Measurements from ENCODE around the gene FADS3.

Gene FADS3

GRCh38 chr11:61921446-61921845 lies 30.1 kb upstream of the FADS3 start:
- no peak overlapping the region for H3K4me3 ChIP-seq (ENCODE audit: low read depth, low read length)
- no peaks in the 10 kb centered on the region for H3K36me3 ChIP-seq (replicated peaks)
- DNase-seq: no peak
- in situ Hi-C loops (cut with HindIII; ENCODE audit: low pct_ligation_motif_present, low sequenced_read_pairs): loop anchor here (25.0 kb wide), 1 partner anchor 191 kb away; the partner anchor contains the start of gene INCENP
- TF ChIP-seq CTCF (IDR thresholded peaks at IDR 0.05; ENCODE audit: low read depth, low read length, missing control alignments): no peak
- H3K27ac ChIP-seq: no peak overlapping the region
- peaks cover 19% of the 10 kb centered on the region for H3K27me3 ChIP-seq (replicated peaks)

- DNase-seq: no peak
- in situ Hi-C loops (cut with HindIII; ENCODE audit: low pct_ligation_motif_present, low sequenced_read_pairs): loop anchor here (25.0 kb wide), 1 partner anchor 192 kb away; the partner anchor contains the start of gene INCENP
- Histone ChIP-seq H3K4me3 (ENCODE audit: low read depth, low read length) (no peak overlapping the region), H3K27ac (no peak overlapping the region), H3K36me3 (replicated peaks) (no peaks in the 10 kb centered on the region), H3K27me3 (replicated peaks) (peaks cover 21% of the 10 kb centered on the region)
- TF ChIP-seq CTCF (IDR thresholded peaks at IDR 0.05; ENCODE audit: low read depth, low read length, missing control alignments): no peak
Measured at GRCh38 chr11:61919705-61920631, 28.6 kb upstream of the FADS3 start.

GRCh38 chr11:61918938-61919704 lies 27.8 kb upstream of the FADS3 start:
- peaks cover 21% of the 10 kb centered on the region for H3K27me3 ChIP-seq (replicated peaks)
- no peak for DNase-seq

GRCh38 chr11:61918251-61918937 lies 27.0 kb upstream of the FADS3 start:
- in situ Hi-C loops (cut with HindIII; ENCODE audit: low pct_ligation_motif_present, low sequenced_read_pairs): loop anchor here (25.0 kb wide), 1 partner anchor 194 kb away; the partner anchor contains the start of gene INCENP
- H3K4me3 ChIP-seq (ENCODE audit: low read depth, low read length): no peak overlapping the region

More at GRCh38 chr11:61918938-61919704, 27.8 kb upstream of the FADS3 start:
- TF ChIP-seq CTCF (IDR thresholded peaks at IDR 0.05; ENCODE audit: low read depth, low read length, missing control alignments): no peak
- Histone ChIP-seq H3K36me3 (replicated peaks) (no peaks in the 10 kb centered on the region), H3K4me3 (ENCODE audit: low read depth, low read length) (no peak overlapping the region), H3K27ac (no peak overlapping the region)
- in situ Hi-C loops (cut with HindIII; ENCODE audit: low pct_ligation_motif_present, low sequenced_read_pairs): loop anchor here (25.0 kb wide), 1 partner anchor 193 kb away; the partner anchor contains the start of gene INCENP

More at GRCh38 chr11:61918251-61918937, 27.0 kb upstream of the FADS3 start:
- Histone ChIP-seq H3K27me3 (replicated peaks) (peaks cover 21% of the 10 kb centered on the region), H3K36me3 (replicated peaks) (no peaks in the 10 kb centered on the region), H3K27ac (no peak overlapping the region)
- no peak for DNase-seq
- no peak for TF ChIP-seq CTCF (IDR thresholded peaks at IDR 0.05; ENCODE audit: low read depth, low read length, missing control alignments)
